Activated T-cell treated with anti-CD3 and anti-CD28 coated beads, Interleukin-2, amount 50 U/mL, for 48 hours (primary cell): ENCODE results near the gene CHID1.
A peak's percentile ranks its signal among the peaks of the same experiment; 100 is the strongest.

Experiments
- DNase-seq, 2 experiments: peaks; one replicate each; pipeline ENCODE4 v3.0.0-alpha.2; 2020

The CHID1 gene

DNA sequence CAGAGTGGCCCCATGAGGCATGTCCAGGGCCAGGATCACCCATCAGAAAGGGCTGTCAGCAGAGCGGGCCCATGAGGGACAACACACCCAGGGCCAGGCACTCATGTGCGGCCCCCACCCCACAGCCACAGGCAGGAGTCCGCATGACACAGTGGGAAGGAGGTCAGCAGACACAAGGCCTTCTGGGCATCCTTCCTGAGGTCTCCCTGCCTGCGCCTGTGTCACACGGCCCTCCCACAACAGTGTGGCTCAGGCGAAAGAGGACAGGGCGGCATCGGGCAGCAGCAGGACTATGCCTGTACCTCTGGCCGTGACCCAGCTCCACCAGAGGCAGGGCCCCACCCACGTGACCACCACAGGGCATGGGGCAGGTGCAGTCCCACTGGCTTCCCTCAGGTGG is 27.1 kb downstream of the CHID1 start:
- DNase-seq: no peak

DNA sequence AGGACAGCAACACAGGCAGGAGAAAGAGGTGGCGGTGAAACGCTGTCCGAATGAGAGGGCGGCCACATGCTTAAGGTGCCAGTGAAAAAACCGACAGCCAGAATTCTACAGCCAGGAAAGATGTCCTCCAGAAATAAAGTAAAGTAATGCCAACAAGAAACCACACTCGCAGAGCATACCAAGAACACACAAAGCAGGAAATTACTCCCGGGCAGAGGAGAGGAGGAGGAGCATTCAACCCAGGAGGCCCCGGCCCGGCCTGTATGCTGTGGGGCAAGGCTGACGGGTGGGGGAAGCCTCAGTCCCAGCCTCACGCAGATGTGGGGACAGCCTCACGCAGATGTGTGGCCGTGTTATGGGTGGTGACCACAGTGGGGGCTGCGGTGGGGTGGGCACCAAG is 28.0 kb downstream of the CHID1 start:
- no peak for DNase-seq

DNA sequence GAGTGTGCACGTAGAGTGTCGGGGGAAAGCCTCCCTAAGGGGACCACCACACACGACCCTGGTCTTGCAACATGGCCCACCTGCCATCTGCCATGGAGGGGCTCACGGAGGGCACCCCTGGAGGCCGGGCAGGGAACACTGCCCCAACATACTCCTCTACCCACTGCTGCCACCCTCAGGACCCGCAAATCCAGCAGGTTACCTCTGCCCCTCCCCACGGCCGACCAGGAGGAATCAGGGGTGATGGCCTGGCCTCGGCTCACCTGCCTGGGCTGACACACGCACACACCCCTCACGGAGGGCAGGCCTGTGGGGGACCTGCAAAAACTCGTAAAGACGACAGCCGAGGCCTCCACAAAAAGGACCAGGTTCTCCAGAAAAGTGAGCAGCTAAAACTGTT is 30.2 kb downstream of the CHID1 start:
- DNase-seq: no peak

DNA sequence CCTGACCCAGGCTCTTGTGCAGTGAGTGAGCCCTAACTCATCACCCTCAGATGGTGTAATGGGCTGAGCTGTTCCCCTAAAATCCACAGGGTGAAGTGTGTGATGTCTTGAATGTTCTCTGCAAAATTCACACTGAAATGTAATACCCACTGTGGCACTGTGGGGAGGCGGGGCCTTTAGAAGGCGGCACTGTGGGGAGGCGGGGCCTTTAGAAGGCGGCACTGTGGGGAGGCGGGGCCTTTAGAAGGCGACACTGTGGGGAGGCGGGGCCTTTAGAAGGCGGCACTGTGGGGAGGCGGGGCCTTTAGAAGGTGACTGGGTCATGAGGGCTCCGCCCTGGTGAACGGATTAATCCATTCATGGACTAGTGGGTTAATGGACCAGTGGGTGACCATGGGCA is 33.0 kb downstream of the CHID1 start:
- peak; percentile 67 to 69 for DNase-seq

DNA sequence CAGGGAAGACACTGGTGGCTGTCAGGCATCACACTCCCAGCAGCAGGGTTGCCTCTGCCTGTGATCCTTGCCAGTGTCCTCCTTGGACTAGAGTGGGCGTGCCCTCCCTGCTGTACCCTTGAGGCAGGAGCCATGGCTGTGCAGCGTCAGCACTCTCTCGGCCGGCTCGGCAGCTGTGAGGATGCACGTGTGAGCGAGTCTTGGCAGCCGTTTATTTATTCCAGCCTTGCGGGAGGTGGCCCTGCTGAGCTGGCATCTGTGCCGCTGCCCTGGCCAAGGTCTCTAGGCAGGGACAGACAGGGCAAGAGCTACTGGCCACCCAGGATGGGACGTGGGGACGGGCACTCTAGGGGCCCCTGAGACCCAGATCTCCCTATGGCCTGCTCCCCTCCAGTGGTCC is 34.1 kb downstream of the CHID1 start:
- no peak for DNase-seq

DNA sequence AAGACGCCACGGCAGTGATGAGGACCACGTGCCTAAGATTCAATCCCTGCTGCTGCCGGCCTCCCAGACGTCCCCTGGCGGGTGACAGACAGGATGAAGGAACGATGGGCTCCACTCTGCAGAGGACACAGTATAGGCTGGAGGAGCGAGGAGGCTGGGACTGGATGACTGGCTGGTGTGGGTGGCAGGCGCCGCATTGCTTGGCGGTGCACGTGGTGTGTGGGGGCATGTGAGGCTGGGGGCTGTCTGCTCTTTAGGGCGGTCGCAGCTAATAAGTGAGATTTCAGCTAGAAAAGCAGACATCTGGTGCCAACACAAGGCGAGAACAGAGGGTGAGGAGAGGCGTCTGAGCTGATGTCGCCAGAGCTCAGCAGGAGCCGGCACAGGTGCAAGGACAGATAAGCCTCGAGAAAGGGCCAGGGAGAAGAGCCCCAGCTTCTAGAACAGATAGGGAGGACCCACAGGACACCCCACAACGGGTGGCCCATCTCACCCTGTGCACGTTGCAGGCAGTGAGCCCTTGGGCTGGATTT is 34.8 kb downstream of the CHID1 start:
- DNase-seq: no peak

DNA sequence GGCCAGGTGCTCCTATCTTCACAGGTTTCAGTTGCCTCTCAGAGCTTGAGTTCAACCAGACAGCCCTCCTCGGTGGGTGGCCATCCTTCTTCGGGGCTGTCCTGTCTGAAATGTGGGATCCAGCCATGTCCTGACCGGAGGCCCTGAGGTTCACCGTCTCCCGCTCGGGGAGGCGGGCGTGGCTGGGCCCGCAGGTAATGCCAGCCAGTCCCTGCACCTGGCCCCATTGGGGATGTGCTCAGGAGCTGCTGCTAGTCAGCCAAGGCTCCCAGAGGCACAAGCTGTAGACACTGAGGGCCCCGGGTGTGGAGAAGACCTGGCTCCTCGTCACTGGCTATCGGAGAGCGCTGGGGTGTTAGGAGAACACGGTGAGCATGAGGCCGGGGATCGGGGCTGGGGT is 35.4 kb downstream of the CHID1 start:
- no peak for DNase-seq

DNA sequence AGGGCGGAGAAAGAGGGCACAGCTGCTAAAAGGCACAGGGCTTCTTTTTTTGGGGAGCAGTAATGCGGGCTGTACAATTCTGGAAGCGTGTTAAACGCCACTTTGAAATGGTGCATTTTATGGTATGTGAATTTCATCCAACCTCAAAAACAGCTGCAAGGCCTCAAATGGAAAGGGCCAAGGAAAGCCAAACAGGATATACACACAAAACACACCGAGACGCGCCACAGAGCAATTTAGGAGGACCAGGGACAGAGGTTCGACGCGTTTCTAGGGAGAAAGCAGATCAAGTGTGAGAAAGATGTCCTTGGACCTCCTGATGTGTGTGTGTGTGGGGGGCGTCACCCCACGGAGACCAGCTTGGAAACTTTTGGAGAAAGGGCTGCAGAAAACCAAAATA is 36.9 kb downstream of the CHID1 start:
- no peak for DNase-seq

DNA sequence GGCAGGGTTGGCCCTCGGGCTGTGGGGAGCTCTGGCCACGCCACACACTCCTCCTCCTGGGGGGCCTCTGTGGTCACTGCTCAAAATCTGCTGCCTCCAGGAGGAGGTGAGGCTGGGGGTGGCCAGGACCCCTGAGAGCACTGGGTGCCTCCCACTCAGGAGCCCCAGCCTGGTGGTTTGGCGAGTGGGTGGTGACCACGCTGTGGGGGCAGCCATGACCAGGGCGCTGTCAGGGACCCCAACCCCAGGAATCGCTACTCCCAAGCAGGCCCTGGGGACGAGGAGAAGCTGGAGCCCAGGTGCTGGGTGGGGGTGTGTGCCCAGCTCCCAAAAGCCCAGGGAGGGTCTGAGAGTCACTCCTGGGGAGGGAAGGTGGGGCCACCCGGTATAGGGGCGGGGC is 37.8 kb downstream of the CHID1 start:
- no peak for DNase-seq

DNA sequence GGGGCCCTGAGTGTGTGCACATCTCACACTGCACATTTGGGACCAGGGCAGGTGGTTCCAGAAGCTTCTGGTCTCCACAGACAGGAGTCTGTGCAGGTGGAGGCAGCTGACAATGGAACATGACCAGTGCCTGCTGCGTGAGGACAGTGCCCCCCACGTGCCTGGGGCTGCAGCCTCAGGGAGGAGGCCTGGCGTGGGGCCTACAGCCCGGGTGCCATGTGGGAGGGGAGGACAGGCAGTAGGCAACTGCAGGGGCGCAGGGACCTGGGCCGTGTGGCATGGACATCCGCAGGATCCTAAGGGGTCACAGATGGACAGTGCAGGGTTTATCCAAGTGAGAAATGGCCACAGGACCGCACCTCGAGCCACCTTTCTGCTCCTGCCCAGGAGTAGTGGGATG is 39.1 kb downstream of the CHID1 start:
- no peak for DNase-seq

DNA sequence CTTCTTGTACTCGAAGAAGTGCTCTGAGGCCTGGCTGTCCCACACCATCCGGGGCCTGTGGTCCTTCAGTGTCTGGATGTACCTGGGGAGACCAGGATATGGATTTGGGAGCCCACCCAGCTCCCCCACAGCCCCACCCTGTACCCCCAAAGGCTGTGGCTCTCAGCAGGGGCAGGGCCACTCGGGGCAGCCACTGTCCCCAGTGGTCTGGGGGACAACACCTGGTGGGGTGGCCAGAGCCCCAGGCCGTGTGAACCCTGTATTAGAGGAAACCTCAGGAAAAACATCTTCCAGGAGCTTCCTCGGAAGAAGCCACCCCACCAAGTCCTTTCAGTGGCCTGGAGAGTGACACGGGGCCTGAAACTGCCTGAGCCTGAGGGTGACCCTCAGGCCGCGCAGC is 40.2 kb downstream of the CHID1 start:
- no peak for DNase-seq

DNA sequence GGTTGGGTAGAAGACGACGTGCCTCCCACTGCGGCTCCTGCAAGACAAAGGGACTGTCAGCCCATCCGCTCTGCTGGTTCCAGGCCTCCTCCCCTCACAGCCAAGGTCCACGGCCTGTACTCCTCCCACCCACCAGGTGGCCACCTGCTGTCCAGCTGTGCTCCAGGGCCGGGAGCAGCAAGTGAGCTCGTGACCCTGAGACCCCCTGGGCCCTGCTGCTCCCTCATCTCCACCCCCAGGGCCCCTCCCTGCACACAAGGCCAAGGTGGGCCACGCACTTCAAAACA is 40.5 kb downstream of the CHID1 start:
- no peak for DNase-seq

DNA sequence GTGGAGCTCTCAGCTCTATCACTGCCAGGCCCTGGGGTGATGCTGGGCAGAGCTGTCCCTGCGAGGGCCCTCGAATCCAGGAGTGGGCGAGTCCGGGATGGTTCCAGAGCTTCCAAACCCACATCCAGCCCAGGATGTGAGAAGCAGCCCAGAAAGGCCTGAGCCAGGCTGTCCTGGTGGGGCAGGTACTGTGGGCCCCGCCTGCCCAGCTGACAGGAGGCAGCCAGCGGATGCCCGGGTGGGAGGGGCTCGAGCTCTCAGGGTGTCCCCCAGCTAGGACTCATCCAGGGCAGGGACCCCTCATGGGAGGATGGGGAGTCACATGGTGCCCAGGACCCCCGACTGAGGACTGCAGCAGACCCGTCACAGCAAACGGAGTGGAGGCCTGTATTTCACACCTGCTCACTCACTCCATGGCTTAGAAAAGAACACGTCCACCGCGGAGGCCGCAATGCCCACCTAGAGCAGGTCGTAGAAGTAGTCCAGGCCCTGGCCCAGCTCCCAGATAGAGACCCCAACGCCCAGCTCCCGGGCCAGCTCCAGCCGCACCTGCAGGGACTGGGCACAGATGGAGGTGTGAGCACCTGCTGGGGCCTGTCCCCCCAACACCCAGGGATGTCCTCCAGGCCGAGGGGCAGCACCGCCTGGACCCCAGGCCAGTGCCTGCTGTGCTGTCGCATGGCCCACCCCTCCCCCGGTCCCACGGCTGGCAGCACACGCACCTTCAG is 41.0 kb downstream of the CHID1 start:
- DNase-seq: no peak

DNA sequence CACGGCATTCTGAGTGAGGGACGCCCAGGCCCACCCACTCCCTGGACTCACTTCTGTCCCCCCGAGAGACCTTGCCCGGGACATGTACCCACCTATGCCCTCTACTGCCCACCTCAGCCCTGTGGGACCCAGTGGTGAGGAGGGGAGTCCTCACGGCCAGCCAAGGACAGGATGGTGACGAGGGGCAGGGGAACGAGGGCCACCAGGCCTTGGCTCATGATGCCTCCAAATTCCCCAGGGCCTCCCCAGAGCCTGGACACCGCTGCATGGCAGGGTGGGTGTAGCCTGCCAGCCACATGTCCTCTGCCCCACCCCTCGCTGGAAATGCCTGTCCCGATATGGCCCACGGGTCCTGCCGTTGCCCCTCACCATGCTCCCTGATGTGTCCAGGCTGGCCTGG is 41.8 kb downstream of the CHID1 start:
- no peak for DNase-seq

DNA sequence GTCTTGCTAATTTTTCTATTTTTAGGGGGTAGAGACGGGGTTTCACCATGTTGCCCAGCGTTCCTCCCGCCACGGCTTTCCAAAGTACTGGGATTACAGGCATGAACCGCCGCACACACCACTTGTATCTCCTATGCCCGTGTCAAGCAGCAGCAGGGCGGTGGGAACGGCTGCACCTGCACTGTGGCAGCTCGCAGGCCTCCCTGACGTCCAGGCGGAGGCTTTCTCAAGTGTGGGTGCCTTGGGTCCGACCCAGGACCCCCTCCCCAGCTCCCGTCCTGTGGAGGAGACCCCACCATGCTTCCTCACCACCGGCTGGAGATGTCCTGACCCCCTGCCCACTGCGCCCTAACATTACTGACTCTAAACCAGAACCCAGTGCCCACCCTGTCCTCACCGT is 42.2 kb downstream of the CHID1 start:
- no peak for DNase-seq

DNA sequence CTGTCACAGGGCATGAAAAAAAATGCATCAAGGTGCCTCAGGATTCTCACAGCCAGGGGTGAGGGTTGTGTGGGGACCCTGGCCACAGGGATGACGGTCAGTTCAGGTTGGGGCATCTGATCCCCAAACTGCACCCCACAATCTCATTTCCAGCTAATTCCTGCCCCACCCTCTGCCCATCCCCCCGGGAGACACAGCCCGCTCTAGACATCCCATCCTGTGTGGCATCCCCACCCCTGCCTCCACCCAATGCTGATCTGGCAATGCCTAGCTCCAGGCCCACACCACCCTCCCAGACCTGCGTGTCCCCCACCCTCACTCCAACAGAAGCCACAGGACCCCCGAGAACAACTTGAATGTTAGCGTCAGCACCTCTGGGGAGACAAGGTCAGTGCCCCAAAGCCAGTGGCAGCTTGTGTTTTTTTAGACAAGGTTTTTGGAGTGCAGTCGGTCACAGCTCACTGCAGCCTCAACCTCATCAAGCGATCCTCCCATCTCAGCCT is 42.7 kb downstream of the CHID1 start:
- DNase-seq: no peak

DNA sequence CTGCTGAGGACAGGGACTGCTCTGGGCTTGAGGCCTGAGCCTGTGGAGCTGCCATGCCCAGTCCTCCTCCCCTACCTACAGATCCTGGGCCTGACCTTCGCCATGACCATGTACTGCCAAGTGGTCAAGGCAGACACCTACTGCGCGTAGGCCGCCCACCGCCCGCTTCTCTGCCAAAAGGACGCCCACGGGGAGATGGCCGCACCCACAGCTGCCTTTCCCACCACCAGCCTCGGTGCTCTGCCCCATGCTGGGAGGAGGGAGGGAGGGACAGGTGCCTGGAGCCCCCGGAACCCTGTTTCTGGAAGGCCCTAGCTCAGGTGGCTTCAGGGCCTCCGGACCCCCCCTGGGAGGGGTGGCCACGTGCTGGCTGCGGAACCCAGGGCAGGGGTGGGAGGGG is 44.1 kb downstream of the CHID1 start:
- DNase-seq: no peak

DNA sequence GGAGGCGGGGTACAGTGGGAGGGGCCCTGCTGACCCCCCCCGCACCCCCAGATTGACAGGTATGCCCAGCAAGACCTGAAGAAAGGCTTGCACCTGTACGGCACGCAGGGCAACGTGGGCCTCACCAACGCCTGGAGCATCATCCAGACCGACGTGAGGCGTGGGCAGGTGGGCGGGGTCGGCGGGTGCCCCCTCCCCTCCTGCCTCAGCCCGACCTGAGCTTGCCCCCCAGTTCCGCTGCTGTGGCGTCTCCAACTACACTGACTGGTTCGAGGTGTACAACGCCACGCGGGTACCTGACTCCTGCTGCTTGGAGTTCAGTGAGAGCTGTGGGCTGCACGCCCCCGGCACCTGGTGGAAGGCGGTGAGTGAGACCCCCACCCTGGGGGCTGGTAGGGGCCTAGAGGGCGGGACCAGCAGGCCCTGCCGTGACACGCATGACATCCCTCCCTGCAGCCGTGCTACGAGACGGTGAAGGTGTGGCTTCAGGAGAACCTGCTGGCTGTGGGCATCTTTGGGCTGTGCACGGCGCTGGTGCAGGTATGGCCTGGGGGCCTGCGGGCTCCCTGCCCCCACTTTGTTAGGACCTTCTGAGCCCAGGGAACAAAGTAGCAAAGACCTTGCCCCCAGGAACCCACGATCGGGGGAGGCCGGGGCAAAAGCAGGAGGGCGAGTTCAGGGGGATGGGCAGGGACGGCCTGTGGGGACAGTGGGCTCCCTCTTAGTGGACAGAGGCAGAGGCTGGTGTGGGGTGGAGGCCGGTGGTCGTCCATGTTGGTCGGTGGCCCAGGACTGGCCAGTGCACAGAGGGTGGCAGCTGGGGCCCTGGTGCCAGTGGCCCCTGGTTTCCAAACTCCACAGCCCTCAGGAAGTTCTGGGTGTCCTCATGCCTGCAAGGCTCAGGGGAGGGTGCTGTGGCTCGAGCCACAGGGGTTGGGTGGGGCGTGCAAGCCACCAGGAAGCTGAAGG is 44.9 kb downstream of the CHID1 start:
- DNase-seq: no peak

DNA sequence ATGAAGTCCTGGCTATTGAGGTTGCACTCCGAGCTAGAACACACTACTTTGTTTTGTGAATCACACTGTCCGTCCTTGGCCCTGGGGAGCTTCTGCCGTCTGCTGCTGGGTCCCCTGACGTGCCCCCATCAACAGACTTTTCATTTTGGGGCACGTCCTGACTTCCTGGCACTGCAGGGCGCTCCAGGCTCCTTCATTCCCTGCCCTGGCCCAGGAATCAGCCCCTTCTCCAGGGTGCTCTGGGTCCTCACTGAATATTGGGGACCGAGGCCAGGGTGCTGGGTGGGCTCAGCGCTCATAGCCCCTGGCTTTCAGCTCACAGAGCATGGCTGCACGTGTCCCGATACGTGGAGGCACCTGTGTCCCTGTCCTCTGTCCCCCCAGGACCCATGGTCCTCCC is 45.7 kb downstream of the CHID1 start:
- no peak for DNase-seq

DNA sequence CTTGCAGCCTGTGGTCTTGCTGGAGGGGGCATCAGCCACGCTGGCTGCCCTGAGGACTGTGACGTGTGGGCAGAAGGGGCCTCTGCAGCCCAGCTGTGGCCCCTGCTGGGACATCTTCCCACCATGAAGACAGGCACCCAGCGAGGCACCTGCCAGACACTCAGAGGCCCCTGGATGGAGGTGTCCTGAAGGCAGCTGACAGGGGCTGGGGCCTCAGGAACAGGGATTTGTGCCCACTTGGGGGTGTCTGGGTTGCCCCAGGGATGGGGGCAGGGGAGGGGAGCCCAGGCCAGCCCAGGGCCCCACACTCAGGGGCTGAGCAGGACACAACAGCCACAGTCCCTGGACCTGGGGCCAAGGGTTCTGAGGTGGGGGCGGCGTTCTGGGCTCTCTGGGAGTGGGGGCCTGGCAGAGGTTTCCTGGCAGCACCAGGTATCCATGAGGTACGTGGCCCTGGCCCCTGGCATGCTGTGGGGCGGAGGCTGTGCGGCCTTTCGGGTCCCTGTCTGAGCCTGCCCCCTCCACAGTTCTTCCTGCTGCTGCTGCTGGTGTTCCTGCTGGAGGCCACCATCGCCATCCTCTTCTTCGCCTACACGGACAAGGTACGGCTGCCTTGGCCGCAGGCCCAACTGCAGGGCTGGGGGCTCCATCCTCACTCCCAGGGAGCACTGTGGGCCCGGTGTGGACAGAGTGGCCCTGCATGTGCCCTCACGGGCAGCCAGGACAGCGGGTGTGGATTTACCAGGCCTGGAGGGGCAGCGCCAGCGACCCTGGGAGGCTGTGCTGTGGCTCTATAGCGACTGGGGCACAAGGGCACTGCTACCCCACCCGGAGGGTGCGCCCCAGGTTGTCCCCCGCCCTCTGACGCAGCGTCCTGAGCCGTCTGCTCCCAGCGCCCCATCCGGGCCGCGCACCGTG is 46.4 kb downstream of the CHID1 start:
- DNase-seq: no peak

DNA sequence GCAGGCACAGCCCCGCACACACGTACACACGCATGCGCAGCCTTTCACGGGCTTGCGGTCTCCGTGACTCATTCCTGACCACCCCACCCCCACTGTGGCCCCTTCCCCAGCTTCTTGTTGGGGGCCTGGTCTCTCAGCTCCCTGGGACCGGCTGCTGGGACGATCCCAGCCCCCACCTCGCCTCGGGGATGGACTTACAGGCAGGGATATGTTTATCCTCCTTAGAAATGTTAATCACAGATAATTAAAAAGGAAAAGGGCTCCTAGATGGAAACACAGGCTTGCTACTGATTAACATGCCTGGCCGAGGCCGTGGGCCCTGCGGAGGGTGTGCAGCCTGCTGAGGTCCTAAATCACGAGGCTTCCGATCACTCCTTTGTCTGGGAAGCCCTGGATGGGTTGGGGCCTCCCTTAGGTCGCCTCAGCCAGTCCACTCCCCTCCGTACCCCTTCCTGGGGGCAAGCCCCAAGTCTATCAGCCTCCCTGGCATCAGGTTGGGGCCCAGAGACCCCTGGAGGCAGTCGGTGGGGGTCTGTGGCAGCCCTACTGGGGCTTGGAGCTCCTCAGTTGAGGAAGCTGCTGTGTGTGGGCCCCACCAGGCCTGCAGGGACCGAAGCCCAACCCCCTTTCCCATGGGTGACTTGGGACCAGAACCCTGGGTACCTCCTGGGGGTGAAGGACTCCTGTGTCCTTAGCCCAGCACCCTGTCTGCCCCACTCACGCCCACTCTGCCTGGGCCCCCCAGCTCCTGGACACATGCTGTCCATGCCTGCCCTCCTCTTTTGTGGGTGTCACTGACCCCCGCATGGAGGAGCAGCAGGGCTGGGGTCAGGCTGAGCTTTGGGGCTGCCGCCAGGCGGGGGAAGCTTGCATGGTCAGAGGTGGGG is 47.3 kb downstream of the CHID1 start:
- no peak for DNase-seq

DNA sequence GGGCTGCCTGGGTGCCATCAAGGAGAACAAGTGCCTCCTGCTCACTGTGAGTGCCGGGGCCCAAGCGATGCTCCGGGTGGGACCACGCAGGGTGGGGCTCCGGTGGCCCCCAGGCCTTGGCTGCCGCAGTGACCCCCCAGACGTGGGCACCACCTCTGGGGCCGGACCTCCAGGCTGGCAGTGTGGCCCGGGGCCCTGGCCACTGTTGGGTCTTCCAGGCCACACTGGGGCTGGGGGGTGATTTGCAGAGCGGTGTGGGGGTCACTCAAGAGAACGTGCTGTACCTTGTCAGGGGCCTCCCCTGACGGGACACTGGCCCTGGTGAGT is 48.0 kb downstream of the CHID1 start:
- DNase-seq: no peak
